Stimulated activated CD8-positive, alpha-beta memory T cell treated with anti-CD3 and anti-CD28 coated beads, Interleukin-2, amount 100 ng/mL, for 1 hour (primary cell): ENCODE results near the gene ZNF771.

ENCODE experiments used
- DNase-seq, 2 donors: peaks; one replicate each; pipeline ENCODE4 v3.0.0-alpha.2; 2020; ENCODE audit warnings: low read depth in 2 of 2

ZNF771 gene

DNA sequence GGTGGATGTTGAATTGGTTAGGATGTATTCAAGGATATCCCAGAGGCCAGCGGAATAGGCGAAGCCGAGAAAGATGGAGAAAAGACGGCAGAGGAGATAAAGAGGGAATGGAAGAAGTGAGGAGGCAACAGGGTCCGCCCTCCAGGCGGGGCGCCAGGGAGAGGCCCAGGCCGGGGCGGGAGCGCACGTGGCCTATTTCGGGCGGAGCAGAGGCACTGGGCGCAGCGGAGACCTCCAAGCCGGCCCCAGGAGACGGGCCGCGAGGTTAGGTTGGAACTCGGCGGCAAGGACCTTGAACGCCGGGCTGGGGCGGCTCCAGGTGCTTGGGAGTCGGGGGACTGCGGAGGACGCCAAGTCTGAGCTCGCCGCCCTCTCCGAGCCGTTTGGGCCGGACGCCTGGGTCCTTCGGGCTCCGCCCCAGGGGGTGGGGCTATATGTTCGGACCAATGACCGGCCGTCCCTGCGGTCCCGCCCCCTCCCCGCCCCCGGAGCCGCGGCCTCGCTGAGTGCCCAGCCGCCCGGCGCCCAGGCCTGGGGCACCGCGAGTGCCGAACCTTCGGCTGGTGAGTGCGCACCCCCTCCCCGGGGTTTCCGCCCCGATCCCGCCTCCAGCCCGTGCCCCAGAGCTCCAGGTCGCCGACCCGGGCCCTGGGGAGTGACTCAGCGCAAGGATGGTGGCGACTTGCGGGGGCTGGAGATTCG lies at the start of gene ZNF771:
Gene ZNF771 (plus strand): TSS at position 505 of the 702 bp plus-strand sequence. CDS start 448 bp downstream, outside the sequence.
- DNase-seq, result peak; percentile 77 to 79

DNA sequence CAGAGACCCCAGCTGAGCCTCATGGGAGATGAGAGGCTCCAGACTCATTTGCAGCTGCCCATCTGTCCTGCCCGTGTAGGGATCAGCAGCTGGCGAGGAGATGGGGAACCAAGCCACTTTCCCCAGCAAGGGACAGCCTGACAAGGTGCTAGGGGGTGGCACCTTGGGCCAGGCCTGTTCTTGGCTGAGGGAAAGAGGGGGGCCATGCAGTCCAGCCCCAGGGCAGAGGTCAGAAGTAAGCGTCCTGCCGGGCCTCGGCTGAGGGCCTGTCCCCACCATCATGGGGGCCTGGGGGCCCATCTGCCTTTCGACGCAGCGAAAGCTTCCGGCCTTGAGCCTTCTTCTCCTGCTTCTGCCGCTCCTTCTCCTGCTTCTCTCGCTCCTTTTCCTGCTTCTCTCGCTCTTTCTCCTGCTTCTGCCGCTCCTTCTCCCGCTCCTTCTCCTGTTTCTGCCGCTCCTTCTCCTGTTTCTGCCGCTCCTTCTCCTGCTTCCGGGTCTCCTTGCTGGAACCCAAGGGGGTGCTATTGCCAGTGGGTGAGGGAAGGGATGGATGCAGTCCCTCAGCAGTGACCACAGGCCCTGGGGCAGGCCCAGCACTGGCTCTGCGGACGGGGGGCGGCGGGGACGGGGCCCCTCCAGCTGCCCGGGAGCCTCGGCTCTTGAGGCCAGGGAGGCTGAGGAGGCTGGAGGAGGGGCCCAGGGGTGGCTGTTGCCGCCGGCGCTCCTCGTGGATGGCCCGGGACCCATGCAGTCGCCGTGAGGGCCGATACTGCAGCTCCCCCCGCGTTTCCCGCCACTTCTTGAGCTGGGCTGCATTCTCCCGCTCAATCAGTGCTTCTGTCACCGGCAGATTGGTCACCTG lies 49.5 kb upstream of the ZNF771 start:
- no peak for DNase-seq

DNA sequence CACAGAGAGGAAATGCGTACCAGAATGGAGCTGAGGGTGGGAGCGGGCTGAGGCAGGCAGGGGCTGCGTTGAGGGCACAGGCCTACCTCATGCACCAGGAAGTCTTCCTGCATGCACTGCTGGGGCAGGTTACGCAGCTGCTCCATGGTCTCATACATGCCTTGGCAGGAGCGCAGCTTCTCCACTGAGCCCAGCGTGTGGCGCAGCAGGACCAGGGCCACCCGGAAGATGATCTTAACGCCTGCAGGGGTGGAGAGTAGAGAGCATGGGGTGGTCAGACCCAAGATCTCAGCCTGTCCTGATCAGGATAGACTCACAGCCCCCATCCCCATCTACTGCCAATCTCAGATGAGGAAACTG lies 48.8 kb upstream of the ZNF771 start:
- DNase-seq, result no peak

DNA sequence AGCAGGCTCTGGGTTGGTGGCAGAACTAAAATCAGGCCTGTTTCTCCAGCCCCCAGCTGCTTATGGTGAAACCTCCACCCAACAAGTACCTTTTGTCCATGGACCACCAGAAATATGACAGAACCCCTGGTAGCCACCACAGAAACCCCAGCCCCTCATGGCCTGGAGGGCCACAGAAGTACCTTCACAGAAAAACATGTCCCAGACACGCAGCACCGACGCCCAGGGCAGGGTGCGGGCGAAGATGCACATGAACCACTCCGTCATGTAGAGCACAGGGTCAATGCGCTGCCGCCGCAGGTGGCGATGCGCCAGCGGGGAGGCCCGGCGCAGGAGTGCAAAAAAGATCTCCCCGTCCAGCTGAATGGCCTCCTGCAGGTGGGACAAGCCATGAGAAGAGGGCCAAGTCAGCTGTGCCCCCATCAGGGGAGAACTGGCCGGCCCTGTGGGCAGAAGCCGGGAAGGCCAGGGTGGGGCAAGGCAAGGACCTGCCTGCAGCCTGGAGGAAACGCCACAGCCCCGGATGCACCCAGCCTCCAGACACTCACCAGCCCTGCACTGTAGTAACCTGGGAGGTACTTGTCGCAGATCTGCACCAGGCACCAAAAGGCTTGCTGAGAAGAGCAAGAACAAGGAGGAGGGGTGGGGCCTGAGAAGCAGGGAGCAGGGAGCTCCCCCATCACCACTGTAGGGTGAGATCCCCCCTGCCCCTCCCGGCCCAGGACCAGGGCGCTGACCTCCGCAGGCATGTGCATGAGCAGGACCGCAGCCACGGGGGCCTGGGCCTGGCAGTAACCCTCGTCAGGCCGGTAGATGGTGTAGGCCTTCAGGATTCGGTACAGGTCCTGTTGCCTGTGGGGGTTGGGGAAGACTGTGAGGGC lies 48.2 kb upstream of the ZNF771 start:
- no peak for DNase-seq

DNA sequence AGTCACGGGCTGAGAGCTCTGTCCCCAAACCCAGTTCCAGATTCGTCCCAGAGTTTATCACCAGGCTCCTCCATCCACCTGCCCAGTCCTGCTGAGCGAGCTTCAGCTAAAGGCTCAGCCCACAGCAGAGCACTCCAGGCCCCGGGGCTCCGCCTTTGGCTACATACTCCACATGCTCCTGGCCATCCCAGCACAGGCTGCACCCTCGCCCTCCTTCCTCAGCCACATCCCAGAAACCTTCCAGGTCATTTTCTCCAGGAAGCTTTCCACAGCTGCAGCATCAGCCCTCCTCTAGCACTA lies 47.6 kb upstream of the ZNF771 start:
- no peak for DNase-seq

DNA sequence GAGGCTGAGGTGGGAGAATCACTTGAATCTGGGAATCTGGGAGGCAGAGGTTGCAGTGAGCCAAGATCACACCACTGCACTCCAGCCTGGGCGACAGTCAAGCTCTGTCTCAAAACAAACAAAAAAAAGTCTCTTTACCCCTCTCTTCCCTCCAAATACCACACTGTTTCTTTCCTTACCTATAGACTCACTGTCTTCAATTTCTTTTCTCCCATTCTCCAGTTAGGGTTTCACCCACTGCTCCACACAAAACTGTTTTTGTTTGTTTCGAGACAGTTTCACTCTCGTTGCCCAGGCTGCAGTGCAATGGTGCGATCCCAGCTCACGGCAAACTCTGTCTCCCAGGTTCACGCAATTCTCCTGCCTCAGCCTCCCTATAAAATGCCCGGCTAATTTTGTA lies 46.2 kb upstream of the ZNF771 start:
- DNase-seq, result no peak

DNA sequence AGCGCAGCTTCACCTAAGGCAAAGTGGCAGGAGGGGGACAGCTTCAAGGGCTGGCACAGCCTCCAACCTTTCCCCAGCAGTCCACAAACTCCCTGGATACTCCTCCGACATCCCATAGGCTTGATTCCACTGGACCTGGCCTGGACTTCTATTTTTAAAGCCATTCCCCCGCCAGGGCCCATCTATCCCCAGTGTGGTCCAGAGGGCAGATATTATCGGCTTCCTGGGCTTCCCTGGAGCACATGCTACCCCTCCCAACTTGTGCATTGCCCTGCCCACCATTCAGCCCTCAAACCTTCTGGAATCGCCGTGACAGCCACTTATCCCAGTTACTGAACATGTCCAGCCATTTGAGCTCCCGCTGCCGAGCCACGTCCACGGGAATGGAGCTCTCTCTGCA lies 42.2 kb upstream of the ZNF771 start:
- DNase-seq, result no peak

DNA sequence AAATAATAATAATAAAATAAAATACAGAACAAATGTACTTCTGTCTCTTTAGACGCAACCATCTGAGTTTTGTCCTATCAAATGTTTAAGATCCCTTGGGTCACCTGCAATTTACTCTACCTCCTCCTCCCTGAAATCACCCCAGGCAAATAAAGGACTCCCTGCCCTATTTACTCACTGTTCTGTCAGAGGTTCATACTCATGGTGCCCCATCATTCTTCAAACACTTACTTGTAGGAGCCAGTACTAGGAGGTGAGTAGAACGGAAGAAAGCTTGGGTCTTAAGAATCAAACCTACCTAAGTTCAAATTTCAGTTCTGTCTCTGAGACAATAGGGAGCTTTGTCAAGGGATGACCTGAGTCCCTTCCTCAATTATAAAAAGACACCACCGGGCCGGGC lies 40.9 kb upstream of the ZNF771 start:
- DNase-seq, result no peak

DNA sequence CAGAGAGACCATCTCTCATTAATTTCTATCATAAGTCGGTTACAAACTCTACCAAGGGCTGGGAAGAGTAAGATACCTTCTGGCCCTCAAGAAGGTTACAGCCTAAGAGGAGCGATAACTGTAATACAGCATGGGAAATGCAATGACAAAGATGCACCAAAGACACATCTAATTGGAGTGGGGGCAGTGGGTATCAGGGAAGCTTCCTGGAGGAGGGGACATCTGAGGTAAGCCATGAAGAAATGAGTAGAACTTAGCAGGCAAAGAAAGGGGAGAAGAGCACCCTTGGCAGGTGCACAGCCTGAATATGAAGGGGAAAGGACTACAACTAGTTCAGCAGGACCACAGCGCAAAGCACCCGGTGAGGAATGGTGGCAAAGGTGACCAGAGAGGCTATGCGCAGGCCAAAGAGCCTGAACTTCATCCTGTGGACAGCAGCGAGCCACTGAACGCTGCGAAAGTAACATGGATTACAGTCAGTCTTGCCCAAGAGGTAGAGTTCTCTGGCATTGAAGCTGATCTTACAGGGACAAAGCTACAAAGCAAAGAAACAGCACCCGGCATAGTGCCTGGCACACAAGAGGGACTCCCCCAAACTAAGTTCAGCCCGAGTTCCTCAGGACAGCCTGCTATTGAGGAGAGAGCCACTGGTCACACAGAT lies 39.9 kb upstream of the ZNF771 start:
- no peak for DNase-seq

DNA sequence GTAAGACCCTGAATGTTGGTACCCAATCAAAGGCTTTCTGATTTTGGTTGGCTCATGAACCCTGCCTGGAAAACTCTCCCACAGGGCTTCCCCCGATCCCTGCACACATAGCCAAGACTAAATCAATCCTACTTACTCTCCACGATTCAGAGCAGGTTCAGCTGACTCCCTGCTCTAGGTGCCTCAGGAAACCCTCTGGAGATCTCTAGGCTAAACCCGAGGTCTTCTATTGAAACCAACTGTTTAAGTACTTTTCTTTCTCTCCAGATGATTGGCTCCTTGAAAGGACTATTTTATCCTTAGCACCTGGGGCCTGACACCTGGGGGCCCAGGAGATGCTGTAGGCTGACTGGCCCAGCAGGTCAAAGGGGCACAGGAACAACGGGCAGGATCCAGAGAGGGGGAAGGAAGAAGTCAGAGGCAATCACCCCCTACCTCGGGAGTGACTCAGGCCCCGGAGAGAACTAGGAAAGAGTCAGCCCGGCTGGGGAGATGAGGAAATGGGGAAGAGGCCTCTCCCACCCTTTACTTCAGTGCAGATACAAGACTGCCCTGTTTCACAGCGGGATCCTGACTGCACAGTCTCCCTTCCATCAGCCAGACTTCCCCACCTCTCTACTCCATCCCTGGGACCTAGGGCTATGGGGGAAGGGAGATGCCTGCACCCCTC lies 39.1 kb upstream of the ZNF771 start:
- no peak for DNase-seq

DNA sequence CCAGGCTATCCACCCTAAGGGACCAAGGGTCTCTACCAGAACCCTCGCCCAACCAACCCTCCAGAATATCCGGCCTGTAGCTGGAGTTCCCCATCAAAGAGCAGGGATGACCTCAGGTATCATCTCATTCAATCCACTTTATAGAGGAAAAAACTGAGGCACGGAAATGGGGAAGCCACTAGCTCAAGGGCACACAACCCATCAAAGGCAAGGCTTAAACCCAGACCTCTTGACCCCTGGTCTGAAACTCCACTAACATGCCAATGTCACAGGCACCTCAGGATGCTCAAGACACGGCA lies 38.7 kb upstream of the ZNF771 start:
- no peak for DNase-seq

DNA sequence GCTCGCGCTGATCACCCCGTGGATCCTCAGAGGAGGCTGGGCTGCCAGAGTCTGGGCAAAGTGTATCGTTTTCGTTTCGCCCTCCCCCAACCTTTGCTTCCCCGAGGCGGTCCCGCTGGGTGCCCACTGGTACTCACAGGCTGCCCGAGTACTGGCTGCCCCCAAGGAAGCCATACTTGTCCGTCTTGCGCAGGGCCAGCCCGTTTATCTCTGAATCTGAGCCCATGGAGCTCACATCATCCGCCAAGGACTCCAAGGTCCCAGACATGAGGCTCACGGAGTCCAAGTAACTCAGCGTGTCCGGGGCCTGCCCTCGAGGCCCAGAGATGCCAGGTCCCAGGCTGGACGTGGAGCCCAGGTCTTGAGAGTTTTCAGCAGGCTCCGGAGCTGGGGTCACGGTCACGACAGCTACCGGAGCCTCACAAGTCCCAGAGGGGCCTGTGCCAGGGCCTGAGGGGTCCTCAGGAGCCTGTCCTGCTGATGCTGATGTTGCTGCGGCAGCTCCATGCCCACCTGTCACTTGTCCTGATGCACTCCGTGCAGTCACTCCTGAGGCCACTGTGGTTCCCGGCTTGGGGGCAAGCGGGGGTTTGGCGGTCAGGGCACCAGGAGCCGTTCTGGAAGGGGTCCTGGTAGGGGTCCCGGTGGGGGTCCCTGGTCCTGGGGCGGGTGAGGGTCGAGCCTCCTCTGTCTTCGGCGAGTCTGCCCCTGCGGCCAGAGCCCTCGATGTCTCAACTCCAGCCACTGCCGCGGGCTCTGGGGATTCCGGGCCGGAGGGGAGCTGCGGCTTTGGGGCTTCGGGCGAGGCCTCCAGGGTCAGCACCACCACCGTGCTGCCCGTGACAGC lies 38.1 kb upstream of the ZNF771 start:
- no peak for DNase-seq

DNA sequence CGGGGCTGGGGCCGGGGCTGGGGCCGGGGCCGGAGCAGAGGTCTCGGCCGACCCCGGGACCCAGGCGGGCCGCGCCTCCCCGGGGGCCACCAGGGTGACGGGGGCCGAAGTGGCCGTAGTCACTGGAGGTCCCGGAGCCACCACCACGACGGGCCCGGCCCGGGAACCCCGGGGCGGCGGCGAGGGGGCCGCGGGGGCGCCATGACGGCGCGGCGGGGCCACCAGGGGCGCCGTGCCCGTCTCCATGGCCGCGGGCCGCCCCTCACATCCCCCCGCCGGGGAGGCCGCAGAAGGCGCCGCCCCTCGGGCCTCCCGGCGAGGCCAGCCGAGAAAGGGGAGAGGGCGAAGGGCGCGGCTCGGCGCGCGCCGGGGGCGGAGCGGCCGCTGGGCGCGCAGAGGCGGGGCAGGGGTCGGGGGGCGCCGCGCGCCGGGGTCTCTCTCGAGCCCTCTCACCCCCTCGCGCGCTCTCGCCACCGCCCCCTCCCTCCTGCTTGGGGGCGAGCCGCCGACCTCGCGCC lies 37.4 kb upstream of the ZNF771 start:
- DNase-seq, result no peak

DNA sequence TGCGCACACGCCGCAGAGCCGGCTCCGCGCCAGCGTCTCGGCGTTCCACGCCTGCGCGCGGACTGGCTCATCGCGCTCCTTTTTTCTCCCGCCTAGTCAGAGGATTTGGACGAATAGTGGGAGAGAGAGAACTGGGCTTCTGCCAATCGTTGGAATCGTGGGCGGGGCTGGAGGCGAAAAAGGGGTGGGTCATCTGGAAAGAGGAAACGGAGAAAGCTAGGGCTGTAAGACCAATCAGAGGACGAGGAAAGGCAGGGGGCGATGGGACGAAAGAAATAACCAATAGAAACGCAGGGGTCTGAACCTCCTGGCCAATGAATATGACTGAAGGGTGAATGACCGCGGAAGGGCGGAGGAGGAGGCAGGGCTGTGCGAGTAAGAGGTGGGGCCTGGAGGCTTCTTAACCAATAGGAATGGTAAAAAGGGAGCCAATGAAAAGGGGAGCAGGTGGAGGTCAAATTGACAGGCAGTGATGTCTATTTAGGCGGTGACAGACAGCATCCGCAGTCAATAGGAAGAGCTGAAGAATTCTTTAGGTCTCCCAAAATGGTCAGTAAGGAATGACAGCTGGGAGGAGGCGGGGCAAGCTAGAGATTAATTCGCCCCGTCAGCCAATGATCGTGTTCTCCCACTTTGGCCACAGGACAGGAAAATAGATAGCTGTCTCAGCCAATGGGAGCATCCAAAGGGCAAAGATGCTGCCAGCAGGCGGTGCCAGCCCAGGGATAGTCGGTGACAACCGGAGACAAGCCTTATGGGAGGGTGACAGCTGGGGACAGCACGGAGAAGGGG lies 36.8 kb upstream of the ZNF771 start, which contains the start of gene TBC1D10B:
Gene TBC1D10B (minus strand): TSS at position 39 of the 792 bp plus-strand sequence. CDS start 311 bp downstream, outside the sequence.
- peak; percentile 96 to 98 for DNase-seq

DNA sequence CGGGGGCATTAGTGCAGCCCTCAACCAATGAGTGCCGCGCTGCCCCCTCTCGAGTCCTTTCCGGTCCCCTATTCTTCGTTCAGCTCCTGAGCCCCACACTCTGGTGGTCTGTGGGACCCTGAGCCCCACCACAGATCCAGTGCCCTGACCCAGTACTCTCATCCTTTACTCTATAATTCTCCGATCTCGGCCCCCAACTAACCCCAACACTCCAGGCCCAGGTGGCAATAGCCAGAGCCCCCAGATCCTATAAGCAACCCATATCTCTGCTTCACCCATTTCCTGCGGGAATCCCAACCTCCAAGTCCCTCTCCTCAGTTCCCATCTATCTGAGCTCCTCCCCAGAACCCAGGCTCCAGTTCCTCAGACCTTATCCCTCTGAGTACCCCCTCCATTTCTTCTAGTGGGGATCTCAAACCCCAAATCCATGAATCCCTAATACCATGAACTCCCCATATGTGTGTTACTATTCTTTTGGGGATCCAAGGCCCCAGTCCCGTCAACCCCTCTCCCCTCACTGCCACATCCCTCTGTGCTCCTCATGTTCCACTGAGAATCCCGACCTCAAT lies 36.1 kb upstream of the ZNF771 start:
- no peak for DNase-seq

DNA sequence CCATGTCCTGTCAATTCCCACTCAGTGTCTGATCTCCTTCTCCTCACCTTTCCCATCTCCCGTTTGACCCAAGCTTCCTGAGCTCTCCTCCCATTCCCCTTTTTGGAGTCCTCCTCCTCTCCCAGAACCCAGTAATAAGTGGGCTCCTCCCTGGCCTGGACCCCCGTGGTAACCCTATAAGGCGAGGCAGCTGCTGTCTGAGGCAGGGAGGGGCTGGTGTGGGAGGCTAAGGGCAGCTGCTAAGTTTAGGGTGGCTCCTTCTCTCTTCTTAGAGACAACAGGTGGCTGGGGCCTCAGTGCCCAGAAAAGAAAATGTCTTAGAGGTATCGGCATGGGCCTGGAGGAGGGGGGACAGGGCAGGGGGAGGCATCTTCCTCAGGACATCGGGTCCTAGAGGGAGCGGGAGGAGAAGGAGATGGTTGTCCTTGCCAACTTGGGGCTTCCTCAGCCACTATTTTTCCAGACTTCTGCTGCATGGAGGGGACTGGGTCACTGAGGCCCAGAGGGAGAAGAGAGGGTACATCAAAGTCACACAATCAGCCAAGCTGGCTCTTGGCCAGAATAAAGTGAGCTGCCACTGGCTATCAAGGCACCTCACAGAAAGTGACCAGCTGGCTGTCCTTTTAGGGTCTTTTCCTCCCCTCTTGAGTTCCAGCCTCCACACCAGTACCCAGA lies 35.2 kb upstream of the ZNF771 start:
- no peak for DNase-seq

DNA sequence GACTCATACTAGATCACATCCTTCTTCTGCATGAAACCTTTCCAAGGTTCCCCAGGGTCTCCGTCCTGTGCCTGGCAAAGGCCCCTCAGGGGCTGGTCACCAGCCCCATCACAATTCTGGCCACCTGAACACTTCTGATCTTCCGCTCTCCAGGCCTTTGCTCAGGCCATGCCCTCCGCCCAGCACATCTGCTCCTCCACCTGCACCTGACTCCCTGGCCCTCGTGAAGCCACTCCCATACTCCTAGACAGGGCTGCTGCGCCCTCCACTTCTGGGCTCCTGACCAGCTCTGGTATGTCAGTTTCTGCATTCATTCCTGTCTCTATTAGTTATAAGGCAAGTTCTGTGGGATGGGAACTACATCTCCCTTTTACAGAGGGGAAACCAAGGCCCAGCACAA lies 34.7 kb upstream of the ZNF771 start:
- DNase-seq, result no peak

DNA sequence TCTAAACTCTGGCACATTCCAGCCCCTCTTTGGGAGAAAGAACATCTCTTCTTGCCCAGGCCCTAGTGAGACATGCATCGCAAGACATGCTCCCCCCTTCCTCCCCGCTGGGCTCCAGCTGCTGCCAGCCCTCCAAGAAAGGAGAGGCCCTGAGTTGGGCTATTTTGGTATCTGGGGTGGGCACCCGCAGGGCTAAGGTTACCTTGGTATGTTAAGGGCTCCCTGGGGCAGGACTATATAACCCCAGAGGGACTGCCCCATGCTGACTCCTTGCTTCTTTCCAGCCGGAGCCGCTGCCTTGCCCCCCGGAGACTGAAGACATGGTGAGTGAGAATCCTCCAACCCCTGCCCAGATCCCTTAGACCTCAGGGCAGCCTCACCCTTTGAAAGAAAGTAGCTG lies 32.9 kb upstream of the ZNF771 start, which contains the start of gene MYL11:
Gene MYL11 (plus strand): TSS at position 265 of the 400 bp plus-strand sequence. CDS start 56 bp downstream, at position 321.
- DNase-seq, result no peak
